Endothelial cell of umbilical vein (primary cell): ENCODE data around the gene SPAG17.

Experiments
- CTCF ChIP-seq, 2 donors: IDR thresholded peaks; 1 replicate in 1 of 2; 2 replicates in 1 of 2; pipeline ENCODE4 v1.5.1; 2011; ENCODE audit warnings: low read length in 2 of 2, mild to moderate bottlenecking in 2 of 2, moderate library complexity in 2 of 2, control low read depth in 1 of 2, inconsistent platforms in 1 of 2, low read depth in 1 of 2; ENCODE audit not compliant: insufficient read depth in 1 of 2; ENCODE audit errors: extremely low read depth in 1 of 2
- EZH2 ChIP-seq: IDR thresholded peaks from 2 replicates; pipeline ENCODE4 v1.6.1; 2012; ENCODE audit warnings: borderline replicate concordance, low read depth, mild to moderate bottlenecking, moderate library complexity, low read length, inconsistent platforms; ENCODE audit not compliant: severe bottlenecking
- MAX ChIP-seq: IDR thresholded peaks from 2 replicates; pipeline ENCODE4 v1.6.1; 2011; ENCODE audit not compliant: insufficient read depth, insufficient read length
- MYC ChIP-seq: IDR thresholded peaks from one replicate; pipeline ENCODE4 v1.6.1; 2011; ENCODE audit warnings: mild to moderate bottlenecking, low read depth, low read length
- POLR2A ChIP-seq: IDR thresholded peaks from 2 replicates; pipeline ENCODE4 v1.6.1; 2012; ENCODE audit warnings: low read depth, mild to moderate bottlenecking, control low read depth, low read length
- POLR2AphosphoS5 ChIP-seq: IDR thresholded peaks from 2 replicates; pipeline ENCODE4 v1.6.1; 2012; ENCODE audit warnings: low read depth, mild to moderate bottlenecking, control low read depth, low read length, moderate library complexity; ENCODE audit not compliant: insufficient read depth

GRCh38 chr1:118123116-118123839 is 61.8 kb downstream of the SPAG17 start:
- no peak for TF ChIP-seq CTCF (IDR thresholded peaks at IDR 0.05; ENCODE audit: extremely low read depth in 1 of 2, insufficient read depth in 1 of 2, low read depth in 1 of 2, low read length in 2 of 2)
- no peak for TF ChIP-seq MAX
- TF ChIP-seq POLR2AphosphoS5: no peak
- no peak for TF ChIP-seq EZH2
- no peak for TF ChIP-seq POLR2A
- no peak for TF ChIP-seq MYC
